H1 (cell line): ENCODE results near the gene SCAMP5. TPM values are rescaled to one million over a fixed set of nuclear protein-coding genes. Genes with fewer than 3 reads are reported as not detected.
A peak's percentile ranks its signal among the peaks of the same experiment; 100 is the strongest.

Experiments used
- ASH2L ChIP-seq: fragments of 200-600, 300-600 bp; sonication (generic); IDR thresholded peaks from one replicate; pipeline ENCODE4 v1.7.1; 2017; ENCODE audit warnings: low read length
- BRCA1 ChIP-seq: IDR thresholded peaks from 2 replicates; pipeline ENCODE4 v1.6.1; 2012; ENCODE audit warnings: low read depth, low read length, improper control_type of control experiment
- CEBPB ChIP-seq: IDR thresholded peaks from 2 replicates; pipeline ENCODE4 v1.6.1; 2012; ENCODE audit warnings: low read depth, low read length
- CHD1 ChIP-seq: IDR thresholded peaks from 2 replicates; pipeline ENCODE4 v1.6.1; 2012; ENCODE audit warnings: low read depth, low read length, improper control_type of control experiment
- CHD2 ChIP-seq: IDR thresholded peaks from 2 replicates; pipeline ENCODE4 v1.6.1; 2012; ENCODE audit warnings: low read length, improper control_type of control experiment
- CTBP2 ChIP-seq: IDR thresholded peaks from 2 replicates; pipeline ENCODE4 v1.7.0; 2011; ENCODE audit warnings: borderline replicate concordance, mild to moderate bottlenecking, moderate library complexity, mixed read lengths, low read length; ENCODE audit not compliant: insufficient read depth, insufficient read length
- EP300 ChIP-seq, 2 experiments: IDR thresholded peaks; 1 replicate in 1 of 2; 2 replicates in 1 of 2; pipeline ENCODE4 v1.6.1; 2011 to 2012; ENCODE audit warnings: low read depth in 2 of 2, low read length in 2 of 2, mild to moderate bottlenecking in 2 of 2, borderline replicate concordance in 1 of 2, inconsistent platforms in 1 of 2, moderate library complexity in 1 of 2
- KDM4A ChIP-seq: IDR thresholded peaks from one replicate; pipeline ENCODE4 v1.7.1; 2012; ENCODE audit warnings: low read depth, mild to moderate bottlenecking, moderate library complexity, low read length, inconsistent platforms; ENCODE audit not compliant: severe bottlenecking
- NANOG ChIP-seq: IDR thresholded peaks from 2 replicates; pipeline ENCODE4 v1.6.1; 2011; ENCODE audit warnings: low read length, low read depth, mild to moderate bottlenecking, inconsistent platforms; ENCODE audit not compliant: insufficient read depth, poor library complexity, severe bottlenecking
- POLR2A ChIP-seq, 2 experiments: IDR thresholded peaks; 1 replicate in 1 of 2; 2 replicates in 1 of 2; pipeline ENCODE4 v1.6.1; 2011; ENCODE audit warnings: low read depth in 2 of 2, low read length in 2 of 2, mild to moderate bottlenecking in 2 of 2; ENCODE audit errors: control extremely low read depth in 1 of 2
- RNF2 ChIP-seq: fragments of 200-900, 300-1000 bp; sonication (generic); IDR thresholded peaks from 2 replicates; pipeline ENCODE4 v1.7.1; 2016; ENCODE audit warnings: borderline replicate concordance, low read depth, mild to moderate bottlenecking, antibody characterized with exemption, low read length; ENCODE audit not compliant: poor library complexity, severe bottlenecking; ENCODE audit errors: missing control alignments
- SIRT6 ChIP-seq: IDR thresholded peaks from one replicate; pipeline ENCODE4 v1.7.1; 2012; ENCODE audit warnings: low read length, inconsistent platforms
- SUZ12 ChIP-seq: fragments of 200-600 bp; sonication (generic); IDR thresholded peaks from 2 replicates; pipeline ENCODE4 v1.6.1; 2012; ENCODE audit warnings: mild to moderate bottlenecking, inconsistent platforms, low read length, moderate library complexity, mixed read lengths
- ZNF274 ChIP-seq: IDR thresholded peaks from 2 replicates; pipeline ENCODE4 v1.7.0; 2012; ENCODE audit warnings: low read length, borderline replicate concordance; ENCODE audit errors: extremely low read depth
- polyA plus RNA-seq, 7 experiments: library from polyadenylated mRNA; depleted of rRNA in 3 of 7; stranded (reverse) in 5 of 7; unstranded in 2 of 7; fragments of >200 nt in 5 of 7; fragments of 200-250 nt in 2 of 7; gene quantifications; 1 replicate in 5 of 7; 2 replicates in 1 of 7; 4 replicates in 1 of 7; pipeline versions ENCODE4 v1.2.1 to v1.2.3, GENCODE V29; 2011 to 2013; ENCODE audit warnings: missing spikeins in 2 of 7, mixed read lengths in 2 of 7
- total RNA-seq: library from RNA; stranded (reverse); fragmentation: NEBNext Ultra II Directional; extraction: Animal tissue kit (Norgen Biotek cat#: 25700); gene quantifications from 2 replicates; pipeline ENCODE4 v1.2.1, GENCODE V29; 2021
- TF ChIP-seq, protein P1 (sequence below): IDR thresholded peaks from 2 replicates; pipeline ENCODE4 v1.6.1; 2012; ENCODE audit warnings: inconsistent platforms

The SCAMP5 gene
- total and polyA plus RNA-seq, 2 of the 8 experiments (the other 6 are each of a cell fraction or from before 2014, with no cell fraction given) = 55.4 to 94.7 TPM

DNA sequence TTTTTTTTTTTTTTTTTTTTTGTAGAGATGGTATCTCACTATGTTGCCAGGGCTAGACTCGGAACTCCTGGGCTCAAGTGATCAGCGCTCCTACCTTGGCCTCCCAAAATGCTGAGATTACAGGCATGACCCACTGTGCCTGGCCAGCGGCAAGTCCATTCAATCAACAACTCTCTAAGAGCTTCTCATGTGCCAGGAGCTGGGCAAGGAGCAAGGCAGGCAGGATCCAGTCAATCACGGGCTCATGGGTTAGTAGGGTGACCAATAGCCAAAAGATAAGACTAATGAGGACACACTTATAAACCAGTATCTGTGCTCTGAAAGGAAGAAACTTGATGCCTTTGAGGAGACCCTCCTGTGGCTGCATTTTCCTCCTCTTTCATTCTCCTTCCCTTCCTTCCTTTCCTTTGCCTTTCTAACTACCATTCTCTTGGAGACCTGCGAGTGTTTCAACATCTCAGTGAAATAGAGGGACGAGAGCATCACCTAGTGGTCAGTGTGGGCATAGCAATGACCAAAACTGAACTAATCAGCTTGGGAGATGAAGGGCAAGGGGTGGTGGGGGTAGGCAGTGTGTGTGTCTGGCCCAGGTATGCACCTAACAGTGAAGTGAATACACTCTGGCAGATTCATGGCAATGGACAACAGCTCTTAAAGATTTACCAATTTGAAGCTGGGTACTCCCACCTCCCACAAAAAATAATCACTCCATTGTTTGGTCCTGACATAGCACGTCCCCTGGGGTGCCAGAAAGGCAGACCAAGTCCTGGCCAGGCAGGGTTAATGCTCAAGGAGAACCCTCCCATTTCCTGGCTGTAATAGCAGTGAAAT is 45.1 kb upstream of the SCAMP5 start (continued):
- TF ChIP-seq EP300 (IDR thresholded peaks at IDR 0.05; ENCODE audit: borderline replicate concordance in 1 of 2, low read depth in 2 of 2, low read length in 2 of 2) (no peak), CHD2 (peak; percentile 43; the same call in 1 of the 2 replicates), NANOG (no peak), BRCA1 (no peak), CTBP2 (no peak), KDM4A (no peak), SUZ12 (no peak), SIRT6 (no peak), ASH2L (no peak), CHD1 (no peak), POLR2A (IDR thresholded peaks at IDR 0.05; ENCODE audit: control extremely low read depth in 1 of 2, low read depth in 2 of 2, low read length in 2 of 2) (no peak), RNF2 (no peak), ZNF274 (no peak), CEBPB (peak; percentile 95)
- TF ChIP-seq, protein P1, sequence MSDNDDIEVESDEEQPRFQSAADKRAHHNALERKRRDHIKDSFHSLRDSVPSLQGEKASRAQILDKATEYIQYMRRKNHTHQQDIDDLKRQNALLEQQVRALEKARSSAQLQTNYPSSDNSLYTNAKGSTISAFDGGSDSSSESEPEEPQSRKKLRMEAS = no peak
